Loucy (cell line): Measurements from ENCODE around the gene CYFIP1.

Source experiments
- H2AFZ ChIP-seq: fragments of 200-600 bp; sonication (generic); 2 replicates; pipeline ENCODE4 v1.6.0; 2016; ENCODE audit warnings: antibody characterized with exemption, mild to moderate bottlenecking, low read length, moderate library complexity
- H3F3A ChIP-seq: fragments of 200-600 bp; 2 replicates; pipeline ENCODE4 v1.6.0; 2016; ENCODE audit warnings: antibody characterized with exemption, low read depth, mild to moderate bottlenecking
- H3K27me3 ChIP-seq: fragments of 200-600 bp; sonication (generic); 2 replicates; pipeline ENCODE4 v1.6.1; 2014; ENCODE audit warnings: low read length, mild to moderate bottlenecking; ENCODE audit not compliant: insufficient read depth, poor library complexity, severe bottlenecking
- H3K36me3 ChIP-seq: fragments of 200-600 bp; sonication (generic); 2 replicates; pipeline ENCODE4 v1.6.1; 2016; ENCODE audit warnings: low read length; ENCODE audit not compliant: insufficient read depth
- H3K4me1 ChIP-seq: fragments of 200-600 bp; sonication (generic); 2 replicates; pipeline ENCODE4 v1.5.1; 2014; ENCODE audit warnings: low read length, mild to moderate bottlenecking; ENCODE audit not compliant: insufficient read depth, poor library complexity, severe bottlenecking
- H3K4me2 ChIP-seq: fragments of 200-600 bp; sonication (generic); 2 replicates; pipeline ENCODE4 v1.6.0; 2014; ENCODE audit warnings: antibody characterized with exemption, low read length, low read depth, mild to moderate bottlenecking; ENCODE audit not compliant: poor library complexity, severe bottlenecking
- H3K4me3 ChIP-seq: fragments of 200-600 bp; sonication (generic); 2 replicates; pipeline ENCODE4 v1.5.1; 2014; ENCODE audit warnings: low read length, mild to moderate bottlenecking, mixed read lengths; ENCODE audit not compliant: poor library complexity, severe bottlenecking
- H3K79me2 ChIP-seq: fragments of 200-600 bp; sonication (generic); 2 replicates; pipeline ENCODE4 v1.6.1; 2014; ENCODE audit warnings: low read length; ENCODE audit not compliant: insufficient read depth
- H3K9ac ChIP-seq: fragments of 200-600 bp; sonication (generic); 2 replicates; pipeline ENCODE4 v1.6.0; 2014; ENCODE audit warnings: mild to moderate bottlenecking, low read depth, low read length, moderate library complexity; ENCODE audit not compliant: poor library complexity, severe bottlenecking
- H3K9me2 ChIP-seq: fragments of 200-600 bp; sonication (generic); replicated peaks from 2 replicates; pipeline ENCODE4 v1.6.1; 2016; ENCODE audit warnings: low read depth, low read length, mixed read lengths
- H3K9me3 ChIP-seq: fragments of 200-600 bp; sonication (generic); 2 replicates; pipeline ENCODE4 v1.6.1; 2014; ENCODE audit warnings: mild to moderate bottlenecking, antibody characterized with exemption, low read length, low read depth; ENCODE audit not compliant: insufficient read depth
- H4K20me1 ChIP-seq: fragments of 200-600 bp; sonication (generic); 2 replicates; pipeline ENCODE4 v1.6.0; 2014; ENCODE audit warnings: antibody characterized with exemption, low read length, mild to moderate bottlenecking; ENCODE audit not compliant: insufficient read depth, poor library complexity, severe bottlenecking
- CTCF ChIP-seq: fragments of 200-600 bp; sonication (generic); conservative IDR thresholded peaks from 2 replicates; pipeline ENCODE4 v1.5.1; 2014; ENCODE audit warnings: mild to moderate bottlenecking, antibody characterized with exemption, low read length
- EZH2phosphoT487 ChIP-seq: fragments of 200-600 bp; IDR thresholded peaks from 2 replicates; pipeline ENCODE4 v1.6.1; 2018; ENCODE audit warnings: antibody characterized with exemption, mild to moderate bottlenecking, moderate library complexity, borderline replicate concordance

CYFIP1 gene

DNA sequence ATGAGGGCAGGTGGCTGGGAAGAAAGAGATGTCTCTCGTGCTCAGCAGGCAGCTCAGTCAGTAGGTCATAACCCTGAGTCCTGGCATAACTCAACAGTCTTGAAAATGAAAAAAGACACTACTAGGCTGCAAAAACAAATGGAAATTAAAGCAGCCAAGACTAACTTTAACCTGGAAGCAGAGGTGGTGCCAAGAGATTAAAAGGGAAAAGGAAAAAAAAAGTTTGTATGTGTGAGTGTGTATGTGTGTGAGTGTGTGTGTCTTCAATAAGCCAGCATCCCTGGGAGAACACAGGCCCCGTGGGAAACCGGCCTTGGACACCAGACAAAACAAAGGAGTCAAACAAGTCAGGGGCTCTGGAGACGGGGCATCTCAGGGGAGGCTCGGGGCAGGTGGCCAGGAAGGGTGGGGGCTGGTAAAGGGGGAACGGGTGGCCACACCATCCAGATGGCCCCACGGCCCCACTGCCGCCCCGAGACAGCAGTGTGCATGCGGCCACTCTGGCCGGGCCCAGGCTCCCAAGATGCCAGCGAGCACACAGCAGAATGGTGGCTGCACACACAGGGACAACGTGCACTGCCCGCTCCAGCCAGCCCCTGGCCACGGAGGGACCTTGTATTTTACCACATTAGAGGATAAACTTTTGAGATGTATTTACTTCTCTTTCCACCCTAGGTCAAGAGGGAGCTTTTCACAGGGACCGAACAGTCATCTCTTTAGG is 23.8 kb downstream of the CYFIP1 start:
- Histone ChIP-seq H3K27me3 (no peaks in the 10 kb centered on the region), H4K20me1 (no peaks in the 10 kb centered on the region), H3K79me2 (peaks cover 8% of the 10 kb centered on the region; the same call in 1 of the 2 replicates), H2AFZ (no peak overlapping the region), H3K4me2 (no peak overlapping the region), H3K9ac (no peak overlapping the region), H3K4me3 (no peak overlapping the region), H3K9me2 (no peaks in the 10 kb centered on the region), H3K4me1 (peaks cover 6% of the 10 kb centered on the region), H3K9me3 (no peaks in the 10 kb centered on the region), H3K36me3 (no peaks in the 10 kb centered on the region), H3F3A (no peaks in the 10 kb centered on the region)
- TF ChIP-seq CTCF: no peak
- no peak for TF ChIP-seq EZH2phosphoT487

GRCh38 chr15:22955544-22956119 is 24.5 kb downstream of the CYFIP1 start:
- Histone ChIP-seq H3K79me2 (peaks cover 8% of the 10 kb centered on the region; the same call in 1 of the 2 replicates), H3K4me2 (no peak overlapping the region), H3K9ac (no peak overlapping the region), H3K36me3 (no peaks in the 10 kb centered on the region), H3K4me1 (peaks cover 6% of the 10 kb centered on the region), H3K9me2 (no peaks in the 10 kb centered on the region), H3K27me3 (no peaks in the 10 kb centered on the region), H3K9me3 (no peaks in the 10 kb centered on the region), H2AFZ (no peak overlapping the region), H3K4me3 (no peak overlapping the region), H3F3A (no peaks in the 10 kb centered on the region), H4K20me1 (no peaks in the 10 kb centered on the region)
- TF ChIP-seq CTCF: no peak
- no peak for TF ChIP-seq EZH2phosphoT487

DNA sequence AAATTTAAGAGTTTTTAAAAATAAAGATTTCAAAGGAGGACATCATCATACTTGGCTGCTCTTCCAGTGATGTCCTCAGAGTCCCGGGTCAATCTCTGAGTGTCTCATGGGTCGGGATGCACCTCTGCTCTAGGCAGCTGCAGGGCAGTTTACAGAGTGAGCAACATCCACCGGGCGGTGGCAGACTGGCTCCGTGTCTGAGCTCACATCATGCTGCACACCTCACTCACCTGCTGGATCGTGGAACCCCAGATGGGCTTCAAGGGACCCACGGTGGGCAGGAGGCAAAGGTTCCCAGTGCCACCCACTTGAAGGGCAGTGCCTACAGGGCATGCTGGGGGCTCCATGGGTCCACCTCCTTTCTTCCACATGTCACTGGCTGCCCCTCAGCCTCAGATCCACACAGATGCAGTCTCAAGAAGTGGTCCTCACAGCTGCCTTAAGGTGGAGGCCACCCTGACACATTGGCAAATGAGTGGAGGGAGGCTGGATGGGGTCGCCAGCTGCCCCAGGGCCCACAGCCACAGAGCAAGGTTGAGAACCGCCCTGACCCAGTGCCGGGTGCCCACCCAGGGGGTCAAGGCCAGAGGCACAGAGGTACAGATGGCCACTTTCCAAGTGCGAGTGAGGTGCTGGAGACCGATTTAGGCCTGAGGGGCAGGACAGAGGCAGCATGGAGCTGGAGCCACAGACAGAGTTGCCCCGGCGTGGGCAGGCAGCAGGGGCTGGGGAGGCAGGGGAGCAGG is 25.2 kb downstream of the CYFIP1 start:
- Histone ChIP-seq H3K79me2 (peaks cover 8% of the 10 kb centered on the region; the same call in 1 of the 2 replicates), H3F3A (no peaks in the 10 kb centered on the region), H3K9me3 (no peaks in the 10 kb centered on the region)

More for the DNA sequence above, 25.2 kb downstream of the CYFIP1 start:
- Histone ChIP-seq H3K36me3 (no peaks in the 10 kb centered on the region), H3K9me2 (no peaks in the 10 kb centered on the region), H4K20me1 (no peaks in the 10 kb centered on the region), H3K4me1 (peaks cover 6% of the 10 kb centered on the region), H3K9ac (no peak overlapping the region), H2AFZ (no peak overlapping the region), H3K4me3 (no peak overlapping the region), H3K4me2 (no peak overlapping the region), H3K27me3 (no peaks in the 10 kb centered on the region)
- TF ChIP-seq CTCF (no peak), EZH2phosphoT487 (no peak)
